AG10803 (cell line): Measurements from ENCODE around the gene CIAO3.

Experiments used
- DNase-seq: peaks from one replicate; pipeline ENCODE4 v3.0.0; 2010; ENCODE audit warnings: low read depth
- H3K4me3 ChIP-seq: 2 replicates; pipeline ENCODE4 v1.5.1; 2011; ENCODE audit warnings: mild to moderate bottlenecking, low read length, control low read depth
- TF ChIP-seq, protein P1 (sequence below): conservative IDR thresholded peaks from 2 replicates; pipeline ENCODE4 v1.5.1; 2011; ENCODE audit warnings: mild to moderate bottlenecking, low read length, control low read depth, inconsistent platforms

Gene CIAO3

DNA sequence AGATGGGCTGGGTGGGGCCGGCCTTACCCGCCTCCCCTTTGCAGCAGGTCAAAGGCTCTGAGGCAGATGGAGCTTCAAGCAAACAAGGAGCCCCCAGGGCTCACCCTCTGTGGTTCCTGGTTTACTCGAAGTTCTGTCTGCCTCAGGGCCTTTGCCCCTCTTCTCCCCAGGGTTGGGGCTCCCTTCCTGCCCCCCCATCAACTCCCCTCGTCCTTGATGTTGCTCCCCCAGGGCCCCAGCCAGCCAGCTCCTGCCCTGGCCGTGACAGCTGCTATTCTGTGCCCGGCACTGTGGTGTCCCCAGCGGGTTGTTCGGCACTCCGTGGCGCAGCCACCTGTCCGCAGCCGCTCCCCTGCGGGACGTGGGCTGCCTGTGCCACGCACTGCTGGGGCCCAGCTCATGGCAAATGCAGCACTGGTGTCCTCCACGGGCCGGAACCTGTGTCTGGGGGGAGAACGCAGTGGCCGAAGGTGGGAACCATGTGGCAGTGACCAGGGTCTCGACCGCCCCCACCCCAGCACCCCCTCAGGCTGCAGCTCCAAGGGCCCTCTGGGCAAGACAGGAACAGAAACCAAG lies 30.2 kb downstream of the CIAO3 start:
- no peak for DNase-seq
- no peak overlapping the region for H3K4me3 ChIP-seq
- TF ChIP-seq, protein P1, sequence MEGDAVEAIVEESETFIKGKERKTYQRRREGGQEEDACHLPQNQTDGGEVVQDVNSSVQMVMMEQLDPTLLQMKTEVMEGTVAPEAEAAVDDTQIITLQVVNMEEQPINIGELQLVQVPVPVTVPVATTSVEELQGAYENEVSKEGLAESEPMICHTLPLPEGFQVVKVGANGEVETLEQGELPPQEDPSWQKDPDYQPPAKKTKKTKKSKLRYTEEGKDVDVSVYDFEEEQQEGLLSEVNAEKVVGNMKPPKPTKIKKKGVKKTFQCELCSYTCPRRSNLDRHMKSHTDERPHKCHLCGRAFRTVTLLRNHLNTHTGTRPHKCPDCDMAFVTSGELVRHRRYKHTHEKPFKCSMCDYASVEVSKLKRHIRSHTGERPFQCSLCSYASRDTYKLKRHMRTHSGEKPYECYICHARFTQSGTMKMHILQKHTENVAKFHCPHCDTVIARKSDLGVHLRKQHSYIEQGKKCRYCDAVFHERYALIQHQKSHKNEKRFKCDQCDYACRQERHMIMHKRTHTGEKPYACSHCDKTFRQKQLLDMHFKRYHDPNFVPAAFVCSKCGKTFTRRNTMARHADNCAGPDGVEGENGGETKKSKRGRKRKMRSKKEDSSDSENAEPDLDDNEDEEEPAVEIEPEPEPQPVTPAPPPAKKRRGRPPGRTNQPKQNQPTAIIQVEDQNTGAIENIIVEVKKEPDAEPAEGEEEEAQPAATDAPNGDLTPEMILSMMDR = no peak

DNA sequence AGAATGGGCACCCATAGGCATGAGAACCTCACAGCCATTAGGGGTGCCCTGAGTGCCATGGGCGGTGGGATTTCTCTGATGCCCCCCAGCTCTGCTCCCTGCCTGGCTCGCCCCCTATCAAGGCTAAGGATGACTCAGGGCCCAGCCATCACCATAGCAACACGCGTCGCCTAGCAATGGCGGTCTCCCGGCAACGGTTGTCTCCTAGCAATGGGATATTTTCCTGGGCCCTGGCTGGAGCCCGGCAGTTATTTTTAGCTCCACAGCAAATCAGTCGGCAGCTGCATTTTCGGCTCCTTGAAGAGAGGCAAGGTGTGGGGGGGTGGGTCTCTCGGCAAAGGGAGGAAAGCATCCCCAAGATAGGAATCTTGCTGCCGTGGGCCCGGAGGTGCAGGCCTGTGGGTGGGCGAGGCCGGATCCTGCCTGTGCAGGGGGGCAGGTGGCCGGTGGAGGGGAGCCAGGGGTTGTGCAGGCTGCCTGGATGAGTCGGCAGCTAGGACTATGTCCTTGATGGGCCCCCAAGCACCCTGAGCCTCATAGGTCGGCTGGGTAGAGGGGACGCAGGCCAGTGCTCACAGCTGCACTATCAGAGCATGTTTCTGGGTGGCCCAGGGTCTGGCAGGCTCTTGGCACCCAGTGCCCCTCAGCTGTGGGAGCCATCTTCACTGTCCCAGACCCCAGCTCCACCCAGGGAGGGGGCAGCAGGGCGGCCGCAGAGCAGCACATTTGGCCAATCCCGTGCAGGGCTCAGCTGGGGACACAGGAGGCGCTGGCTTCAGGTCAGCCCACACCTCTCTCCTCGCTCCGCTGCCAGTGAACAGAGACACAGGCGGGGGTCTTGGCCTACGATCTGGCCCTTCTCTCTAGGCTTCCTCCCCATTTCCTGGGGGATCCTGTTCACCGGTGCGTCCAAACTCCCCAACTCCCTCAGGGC lies 31.0 kb downstream of the CIAO3 start:
- peak; percentile 62 for DNase-seq
- TF ChIP-seq, protein P1 = no peak
- H3K4me3 ChIP-seq = no peak overlapping the region

- TF ChIP-seq, protein P1 = no peak
- DNase-seq = no peak
- H3K4me3 ChIP-seq = no peak overlapping the region
Observed at GRCh38 chr16:708959-709358, 31.8 kb downstream of the CIAO3 start.

DNA sequence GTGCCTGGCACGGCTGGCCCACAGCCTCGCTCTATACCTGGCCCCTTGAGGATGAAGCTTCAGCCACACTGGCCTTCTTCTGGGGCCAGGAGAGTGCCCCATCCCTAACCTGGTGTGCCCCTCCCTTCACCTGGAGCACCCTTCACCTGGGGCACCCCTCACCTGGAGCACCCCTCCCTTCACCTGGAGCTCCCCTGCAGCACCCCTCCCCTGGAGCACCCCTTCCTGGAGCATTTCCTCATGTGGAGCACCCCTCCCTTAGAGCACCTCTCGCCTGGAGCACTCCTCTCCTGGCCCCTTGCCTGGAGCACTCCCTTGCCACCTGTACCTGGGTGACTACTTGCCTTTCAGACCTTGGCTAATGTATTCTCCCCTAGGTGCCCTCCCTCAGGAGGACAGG lies 32.8 kb downstream of the CIAO3 start:
- TF ChIP-seq, protein P1 = no peak
- no peak for DNase-seq
- no peak overlapping the region for H3K4me3 ChIP-seq

- no peak overlapping the region for H3K4me3 ChIP-seq
- DNase-seq = no peak
Observed at GRCh38 chr16:707062-707538, 33.7 kb downstream of the CIAO3 start.

GRCh38 chr16:706189-707061 lies 34.4 kb downstream of the CIAO3 start:
- TF ChIP-seq, protein P1 = no peak
- no peak for DNase-seq
- H3K4me3 ChIP-seq = no peak overlapping the region

More at GRCh38 chr16:707062-707538, 33.7 kb downstream of the CIAO3 start:
- TF ChIP-seq, protein P1 = no peak
